ENCODE measurements around the gene RIC3. TPM values are rescaled to one million over a fixed set of nuclear protein-coding genes. Genes with fewer than 3 reads are reported as not detected.
A peak's percentile ranks its signal among the peaks of the same experiment; 100 is the strongest.

Gene RIC3, protein sequence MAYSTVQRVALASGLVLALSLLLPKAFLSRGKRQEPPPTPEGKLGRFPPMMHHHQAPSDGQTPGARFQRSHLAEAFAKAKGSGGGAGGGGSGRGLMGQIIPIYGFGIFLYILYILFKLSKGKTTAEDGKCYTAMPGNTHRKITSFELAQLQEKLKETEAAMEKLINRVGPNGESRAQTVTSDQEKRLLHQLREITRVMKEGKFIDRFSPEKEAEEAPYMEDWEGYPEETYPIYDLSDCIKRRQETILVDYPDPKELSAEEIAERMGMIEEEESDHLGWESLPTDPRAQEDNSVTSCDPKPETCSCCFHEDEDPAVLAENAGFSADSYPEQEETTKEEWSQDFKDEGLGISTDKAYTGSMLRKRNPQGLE
- 1 to 10 TPM; 1.4 to 3.3 TPM for total RNA-seq
- long read RNA-seq = 0 reads

- peak in 1 of 2 donors; percentile 18 for DNase-seq
- intact Hi-C loops (cut with DNase I, micrococcal nuclease) = no loop called here
- peak; percentile 15 for ATAC-seq
These were observed at the start of gene RIC3 for GRCh38 chr11:8168485-8169257. TSS of gene RIC3 (minus strand) at chr11:8169025. CDS start at chr11:8168989, 36 bp downstream.

DNA sequence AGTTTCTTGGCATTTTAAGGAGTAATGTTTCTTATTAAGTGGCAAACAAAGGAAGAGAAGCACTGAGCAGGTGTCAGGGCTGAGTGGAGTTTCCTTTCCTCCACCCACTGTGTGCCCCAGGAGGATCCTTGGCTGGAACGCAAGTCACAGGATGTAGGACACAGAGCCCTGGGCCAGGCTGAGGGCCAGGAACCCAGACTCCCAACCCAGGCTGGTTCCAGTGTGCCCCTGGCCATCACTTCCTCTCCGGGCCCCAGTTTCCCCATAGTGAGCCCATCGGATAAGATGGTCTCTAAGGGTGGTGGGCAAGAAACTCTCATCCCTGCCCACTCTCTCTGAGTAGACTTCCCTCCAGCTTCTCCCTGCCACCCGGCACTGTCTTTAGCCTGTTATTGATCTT is 49.6 kb upstream of the RIC3 start:
- intact Hi-C loops (cut with DNase I, micrococcal nuclease) = no loop called here
- DNase-seq (no peak), ATAC-seq (no peak)

DNA sequence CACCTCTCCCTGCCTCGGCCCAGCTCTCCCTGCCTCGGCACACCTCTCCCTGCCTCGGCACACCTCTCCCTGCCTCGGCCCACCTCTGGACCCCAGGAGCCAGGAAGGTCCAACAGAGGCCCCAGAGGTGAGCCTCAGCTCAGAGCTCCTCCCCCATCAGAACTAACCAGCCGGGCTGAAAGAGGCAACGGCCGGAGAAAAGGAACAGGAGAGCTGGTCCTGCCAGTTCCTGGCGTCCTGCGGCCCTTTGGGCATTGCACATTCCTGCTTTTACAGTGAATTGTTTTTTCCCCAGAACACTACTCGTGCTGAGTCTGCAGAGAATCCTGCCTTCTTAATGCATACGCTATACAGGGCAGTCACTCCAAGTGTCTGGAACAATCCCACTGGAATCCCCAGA is 49.1 kb upstream of the RIC3 start:
- ATAC-seq = no peak
- intact Hi-C loops (cut with DNase I, micrococcal nuclease) = no loop called here
- no peak for DNase-seq

DNA sequence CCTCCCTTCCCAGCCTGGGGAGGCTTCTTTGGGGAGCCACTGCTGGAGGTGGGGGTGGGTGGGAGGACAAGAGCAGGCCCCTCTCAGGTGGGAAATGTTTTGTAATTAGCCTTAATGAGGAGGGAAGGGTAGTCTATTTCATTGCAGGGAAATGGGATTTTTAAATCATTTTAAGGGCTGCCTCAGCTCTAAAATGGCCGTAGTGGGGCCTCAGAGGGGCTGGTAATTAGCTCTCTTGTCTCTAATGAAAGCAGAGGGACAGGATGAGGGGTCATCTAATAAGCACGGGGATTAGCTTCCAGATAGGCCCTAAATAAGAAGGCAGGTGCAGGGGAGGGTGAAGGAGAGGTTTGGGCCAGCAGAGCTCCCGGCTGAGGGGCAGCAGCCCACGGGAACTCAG is 48.3 kb upstream of the RIC3 start:
- intact Hi-C loops (cut with DNase I, micrococcal nuclease) = no loop called here
- DNase-seq (no peak), ATAC-seq (no peak)

DNA sequence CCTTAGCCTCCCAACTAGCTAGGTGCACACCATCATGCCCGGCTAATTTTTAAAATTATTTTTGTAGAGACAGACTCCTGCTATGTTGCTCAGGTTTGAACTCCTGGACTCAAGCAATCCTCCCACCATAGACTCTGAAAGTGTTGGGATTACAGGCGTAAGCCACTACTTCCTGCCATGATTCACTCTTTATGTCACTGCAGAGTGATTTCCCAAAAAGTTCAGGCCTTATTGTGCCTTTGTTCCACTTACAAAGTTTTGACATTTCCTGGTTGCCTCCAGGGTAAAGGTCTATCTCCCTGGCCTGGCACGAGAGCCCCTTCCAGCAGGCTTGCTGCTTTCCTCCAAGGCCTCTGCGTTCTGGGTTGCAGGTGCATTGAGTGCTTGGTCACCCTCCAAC is 44.6 kb upstream of the RIC3 start:
- peak; percentile 53 for ATAC-seq
- DNase-seq = no peak
- intact Hi-C loops (cut with DNase I, micrococcal nuclease) = no loop called here

DNA sequence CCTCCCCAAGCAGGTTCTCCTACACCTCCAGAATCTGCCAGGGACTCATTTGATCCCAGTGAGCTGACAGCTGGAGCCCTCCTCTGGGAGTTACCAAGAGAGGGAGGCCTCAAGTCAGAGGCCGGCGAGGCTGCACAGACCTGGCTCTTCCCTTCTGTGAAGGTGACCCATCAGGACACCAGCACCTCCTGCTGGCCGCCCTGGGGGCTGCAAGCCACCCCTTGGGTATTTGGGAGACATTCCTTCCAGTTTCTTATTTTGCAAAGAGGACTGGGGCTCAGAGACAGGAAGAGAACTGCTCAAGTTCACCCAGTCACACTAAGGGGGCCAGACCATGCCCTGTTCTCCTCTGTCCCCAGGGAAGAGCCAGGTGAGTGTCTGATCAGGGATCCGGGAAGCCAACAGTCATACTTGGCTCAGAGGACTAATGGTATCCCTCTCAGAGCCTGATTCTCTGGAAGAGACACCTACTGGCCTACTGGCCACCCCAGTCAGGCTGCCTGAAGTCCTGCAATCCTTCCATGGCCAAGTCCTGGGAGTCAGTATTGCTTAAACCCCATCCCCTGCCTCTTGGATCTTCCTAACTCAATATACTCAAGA is 40.5 kb upstream of the RIC3 start:
- peak in 1 of 2 donors; percentile 47 for DNase-seq
- intact Hi-C loops (cut with DNase I, micrococcal nuclease) = no loop called here
- ATAC-seq = no peak

- intact Hi-C loops (cut with DNase I, micrococcal nuclease) = no loop called here
- no peak for ATAC-seq
- no peak for DNase-seq
These were observed 38.5 kb upstream of the RIC3 start for GRCh38 chr11:8207080-8208000.

GRCh38 chr11:8206251-8207079 is 37.6 kb upstream of the RIC3 start:
- ATAC-seq (peak; percentile 34), DNase-seq (no peak)
- intact Hi-C loops (cut with DNase I, micrococcal nuclease) = no loop called here

DNA sequence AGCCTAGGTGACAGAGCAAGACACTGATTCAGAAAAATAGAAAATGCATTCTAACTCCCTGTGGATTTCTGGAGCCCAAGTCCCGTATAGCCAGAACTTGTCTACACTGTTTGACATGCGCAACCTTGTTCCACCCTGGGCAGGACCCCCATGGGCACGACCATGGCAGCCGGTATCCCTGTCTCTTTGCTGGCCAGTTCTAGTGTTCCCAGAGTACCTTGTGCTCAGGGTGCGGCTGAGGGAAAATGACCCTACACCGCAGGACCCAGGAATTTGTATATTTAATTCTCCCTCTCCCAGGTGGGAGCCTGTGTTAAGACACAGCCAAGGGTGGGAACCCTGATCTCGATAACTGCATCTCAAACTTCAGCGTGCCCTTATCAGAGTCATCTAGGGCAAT is 36.7 kb upstream of the RIC3 start:
- DNase-seq (no peak), ATAC-seq (no peak)
- intact Hi-C loops (cut with DNase I, micrococcal nuclease) = no loop called here

GRCh38 chr11:8204596-8204995 is 35.8 kb upstream of the RIC3 start:
- DNase-seq (no peak), ATAC-seq (no peak)
- intact Hi-C loops (cut with DNase I, micrococcal nuclease) = no loop called here

GRCh38 chr11:8204025-8204424 is 35.2 kb upstream of the RIC3 start:
- intact Hi-C loops (cut with DNase I, micrococcal nuclease) = no loop called here
- ATAC-seq (no peak), DNase-seq (no peak)

GRCh38 chr11:8203414-8203715 is 34.5 kb upstream of the RIC3 start:
- no peak for DNase-seq
- intact Hi-C loops (cut with DNase I, micrococcal nuclease) = no loop called here
- ATAC-seq = no peak

GRCh38 chr11:8202516-8203413 is 33.9 kb upstream of the RIC3 start:
- no peak for DNase-seq
- intact Hi-C loops (cut with DNase I, micrococcal nuclease) = no loop called here
- ATAC-seq = no peak

GRCh38 chr11:8201644-8202365 is 33.0 kb upstream of the RIC3 start:
- intact Hi-C loops (cut with DNase I, micrococcal nuclease) = no loop called here
- ATAC-seq (no peak), DNase-seq (no peak)

DNA sequence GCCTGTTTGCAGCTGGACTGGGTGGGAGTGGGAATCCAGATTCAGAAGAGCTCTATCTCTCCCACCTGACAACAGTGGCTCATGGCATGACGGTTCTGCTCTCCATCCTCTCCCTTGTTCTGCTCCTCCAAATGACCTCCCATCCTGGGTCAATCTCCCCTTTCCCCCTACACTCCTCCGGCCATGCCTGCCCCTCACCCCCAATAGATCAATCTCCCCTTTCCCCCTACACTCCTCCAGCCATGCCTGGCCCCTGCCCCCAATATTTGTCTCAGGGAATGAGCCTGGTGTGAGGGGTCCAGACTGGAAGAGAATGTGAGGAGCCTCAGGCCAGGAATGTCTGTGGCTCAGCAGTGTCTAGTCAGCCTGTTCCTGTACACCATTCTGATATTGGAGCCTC is 30.9 kb upstream of the RIC3 start:
- ATAC-seq = no peak
- DNase-seq = no peak
- intact Hi-C loops (cut with DNase I, micrococcal nuclease) = loop anchor here in 1 of 2 donors (10.0 kb wide), 1 partner anchor 365 kb away; no protein-coding TSS in a partner anchor

GRCh38 chr11:8196749-8197148 is 27.9 kb upstream of the RIC3 start:
- intact Hi-C loops (cut with DNase I, micrococcal nuclease) = loop anchor here in 1 of 2 donors (10.0 kb wide), 1 partner anchor 368 kb away; no protein-coding TSS in a partner anchor
- DNase-seq = no peak
- ATAC-seq = no peak
